Upper lobe of left lung (tissue), 4 donors: ENCODE measurements around the gene TCP11.

Experiments used
- CTCF ChIP-seq, 6 experiments: fragments of 450-650 bp in 4 of 6; fragments of 200-600 bp in 2 of 6; sonication (generic) in 2 of 6; IDR thresholded peaks; one replicate each; pipeline ENCODE4 v1.5.1; 2016 to 2019; ENCODE audit warnings: antibody characterized with exemption in 6 of 6
- POLR2A ChIP-seq, 4 donors: fragments of 450-650 bp; IDR thresholded peaks; one replicate each; pipeline ENCODE4 v1.5.1; 2016 to 2017; ENCODE audit warnings: antibody characterized with exemption in 4 of 4, mild to moderate bottlenecking in 2 of 4
- POLR2AphosphoS5 ChIP-seq, 2 donors: sonication (generic); formaldehyde crosslinking; IDR thresholded peaks; one replicate each; pipeline ENCODE4 v1.5.1; 2017; ENCODE audit warnings: antibody characterized with exemption in 2 of 2

- TF ChIP-seq CTCF (IDR thresholded peaks at IDR 0.05) (no peak), POLR2A (IDR thresholded peaks at IDR 0.05) (no peak), POLR2AphosphoS5 (IDR thresholded peaks at IDR 0.05) (no peak)
Measured at GRCh38 chr6:35174501-35174900, 33.4 kb upstream of the TCP11 start.
